Midbrain (tissue), 1 donor: ENCODE results near the gene PYROXD2.

Source experiments
- DNase-seq: peaks from one replicate; lab custom pipeline; 2025; lab: John Stamatoyannopoulos, UW

Gene PYROXD2

DNA sequence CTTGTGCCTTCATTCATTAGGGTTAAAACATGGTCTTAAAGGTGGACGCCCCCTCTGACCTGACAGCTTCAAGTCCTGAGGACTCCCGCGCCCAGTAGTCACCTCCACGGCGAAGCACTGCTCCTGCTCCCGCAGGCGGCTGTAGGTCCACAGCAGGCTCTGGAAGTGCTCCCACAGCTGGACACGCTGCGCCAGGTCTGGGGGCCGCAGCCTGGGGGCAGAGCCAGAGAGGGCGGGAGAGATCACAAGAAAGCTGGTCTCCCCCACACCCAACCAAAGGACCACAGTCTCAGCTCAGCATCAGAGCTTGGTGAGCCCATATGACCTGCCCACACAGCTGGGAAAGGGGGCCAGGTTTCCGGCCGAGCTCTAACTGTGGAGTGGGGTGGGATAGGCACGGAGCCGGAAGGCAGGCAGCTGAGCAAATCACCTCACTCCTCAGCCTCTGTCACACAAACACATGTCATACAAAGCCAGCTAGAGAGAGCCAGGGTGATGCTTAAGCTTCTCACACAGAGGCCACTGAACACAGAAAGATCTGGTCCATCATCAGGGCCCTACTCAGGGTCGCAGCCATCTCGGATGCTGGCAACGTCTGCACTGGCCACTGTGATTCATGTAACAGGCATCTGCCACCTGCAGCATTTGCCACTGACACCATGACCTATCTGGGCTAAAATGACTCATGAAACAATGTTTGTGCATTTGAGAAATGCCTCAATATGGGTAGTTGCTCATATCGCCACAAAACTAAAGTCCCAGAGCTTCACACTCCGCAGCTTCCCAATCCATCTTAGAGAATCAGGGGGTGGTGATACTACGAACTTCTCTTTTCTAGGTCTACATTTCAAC lies 19.1 kb upstream of the PYROXD2 start:
- no peak for DNase-seq

- no peak for DNase-seq
Measured at GRCh38 chr10:98433371-98433770, 18.4 kb upstream of the PYROXD2 start.

GRCh38 chr10:98432330-98432729 lies 17.3 kb upstream of the PYROXD2 start:
- no peak for DNase-seq

GRCh38 chr10:98431016-98431415 lies 16.0 kb upstream of the PYROXD2 start:
- DNase-seq = no peak

DNA sequence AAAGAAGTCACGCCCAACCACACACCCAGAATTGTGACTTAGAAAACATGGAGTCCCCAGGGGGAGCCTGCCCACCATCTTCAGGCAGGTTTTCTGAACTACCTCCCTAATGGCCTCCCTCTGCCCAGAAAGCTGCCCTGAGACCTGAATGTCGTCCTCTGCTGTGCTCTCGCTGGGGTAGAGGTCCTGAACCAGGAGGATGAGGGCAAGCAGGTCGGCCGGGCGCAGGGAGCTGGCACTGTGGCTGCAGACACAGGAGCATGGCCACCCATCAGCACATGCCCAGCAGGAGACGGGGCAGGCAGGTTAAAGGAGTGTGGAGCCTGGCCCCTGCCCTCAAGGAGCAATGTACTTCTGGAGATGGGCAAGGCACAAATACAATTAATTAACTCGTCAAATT lies 15.4 kb upstream of the PYROXD2 start:
- no peak for DNase-seq

DNA sequence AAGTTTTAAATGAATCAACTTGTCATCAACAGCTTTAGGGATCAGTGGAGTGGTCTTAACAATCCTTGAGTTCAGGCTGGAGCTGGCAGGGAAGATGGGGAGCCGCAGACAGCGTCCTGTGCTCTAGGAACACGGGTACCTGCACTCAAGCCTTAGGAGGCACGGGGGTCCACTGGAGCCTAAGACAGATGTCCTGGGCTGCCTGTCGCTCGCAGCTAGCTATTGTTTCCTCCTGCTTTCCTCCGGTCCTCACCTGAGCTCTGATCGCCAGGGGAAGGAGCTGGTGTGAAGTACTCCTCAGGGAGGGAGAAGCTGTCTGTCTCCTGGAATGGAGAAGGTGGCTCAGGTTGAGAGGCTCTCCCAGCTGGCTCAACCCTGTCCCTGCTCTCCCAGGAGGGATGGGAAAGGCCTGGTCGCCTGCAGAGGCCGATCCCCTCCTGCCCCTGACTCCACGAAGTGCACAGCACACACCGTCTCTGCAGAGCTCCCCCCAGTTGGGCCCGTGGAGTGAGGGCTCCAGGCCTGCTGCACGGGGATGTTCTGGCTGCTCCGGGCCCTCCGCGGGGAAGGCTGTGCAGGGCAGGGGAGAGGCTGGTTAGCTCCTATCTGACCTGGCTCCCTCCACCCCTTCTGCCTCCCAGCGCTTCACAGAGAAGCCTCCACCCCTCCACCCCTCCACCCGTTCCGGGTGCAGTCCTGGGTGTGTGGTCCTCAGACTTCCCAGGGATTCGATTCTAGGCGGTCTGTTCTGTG lies 14.5 kb upstream of the PYROXD2 start:
- DNase-seq = no peak

DNA sequence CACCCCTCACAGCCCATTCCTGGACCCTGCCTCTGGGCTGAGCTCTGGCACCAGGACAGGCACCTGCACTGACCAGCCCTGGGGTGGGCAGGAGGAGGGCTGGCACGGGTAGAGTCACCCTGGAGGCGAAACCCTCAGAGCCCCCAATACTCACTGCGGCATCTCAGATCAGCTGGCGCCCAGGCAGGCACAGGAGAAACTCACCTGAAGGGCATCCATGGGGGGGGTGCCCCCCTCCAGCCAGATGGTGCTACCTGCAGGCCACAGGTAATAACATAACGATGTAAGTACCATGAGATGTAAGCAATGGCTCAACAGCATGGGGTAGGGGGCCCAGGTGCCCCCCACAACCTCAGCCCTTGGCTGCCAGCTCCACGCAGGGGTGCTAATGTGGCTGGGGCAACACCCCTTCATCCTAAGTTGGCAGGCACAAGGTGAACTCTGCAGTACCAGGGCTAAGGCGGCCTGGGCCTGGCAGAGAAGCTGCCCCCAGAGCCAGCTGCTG lies 12.1 kb upstream of the PYROXD2 start:
- no peak for DNase-seq

GRCh38 chr10:98425511-98426352 lies 10.8 kb upstream of the PYROXD2 start:
- DNase-seq = peak; percentile 6

- DNase-seq = no peak
Measured at GRCh38 chr10:98424295-98425254, 9.6 kb upstream of the PYROXD2 start.

- no peak for DNase-seq
Measured at GRCh38 chr10:98423691-98424120, 8.7 kb upstream of the PYROXD2 start.

GRCh38 chr10:98422182-98422581 lies 7.2 kb upstream of the PYROXD2 start:
- no peak for DNase-seq

GRCh38 chr10:98420786-98421185 lies 5.8 kb upstream of the PYROXD2 start:
- DNase-seq = no peak

DNA sequence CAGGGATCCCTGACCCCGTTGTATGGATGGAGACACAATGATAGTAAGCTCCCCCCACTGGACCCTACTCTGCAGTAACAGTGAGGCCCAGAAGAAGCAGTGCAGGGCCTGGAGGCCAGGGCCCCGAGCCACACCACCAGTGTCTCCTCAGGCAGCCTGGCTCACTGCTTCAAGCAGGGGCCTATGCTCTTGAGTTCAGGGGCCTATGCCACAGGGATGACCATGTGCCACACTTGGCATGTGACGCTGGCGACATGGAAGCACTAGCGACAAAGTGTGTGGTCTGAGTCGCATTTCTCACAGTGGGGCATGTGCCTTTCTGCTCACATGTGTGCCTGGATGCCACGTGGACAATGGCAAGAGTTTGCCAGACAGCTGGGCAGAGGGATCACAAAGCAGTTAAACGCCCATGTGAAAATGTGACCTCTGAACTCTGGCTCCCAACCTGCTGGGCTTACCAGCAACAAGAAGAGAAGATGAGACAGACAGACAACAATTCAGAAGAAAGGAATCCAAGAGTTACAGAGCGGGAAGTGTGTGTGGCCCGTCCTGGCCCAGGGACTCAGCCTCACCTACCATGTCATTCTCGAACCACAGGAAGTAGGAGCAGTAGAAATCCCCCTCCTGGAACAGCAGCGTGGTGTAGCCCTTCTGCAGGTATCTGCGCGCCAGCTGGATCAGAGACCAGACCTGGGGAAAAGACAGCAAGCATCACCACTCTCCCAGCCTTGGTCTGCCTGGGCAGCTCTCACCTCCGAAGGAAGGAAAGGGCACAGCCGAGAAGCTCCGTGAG lies 4.7 kb upstream of the PYROXD2 start:
- no peak for DNase-seq

DNA sequence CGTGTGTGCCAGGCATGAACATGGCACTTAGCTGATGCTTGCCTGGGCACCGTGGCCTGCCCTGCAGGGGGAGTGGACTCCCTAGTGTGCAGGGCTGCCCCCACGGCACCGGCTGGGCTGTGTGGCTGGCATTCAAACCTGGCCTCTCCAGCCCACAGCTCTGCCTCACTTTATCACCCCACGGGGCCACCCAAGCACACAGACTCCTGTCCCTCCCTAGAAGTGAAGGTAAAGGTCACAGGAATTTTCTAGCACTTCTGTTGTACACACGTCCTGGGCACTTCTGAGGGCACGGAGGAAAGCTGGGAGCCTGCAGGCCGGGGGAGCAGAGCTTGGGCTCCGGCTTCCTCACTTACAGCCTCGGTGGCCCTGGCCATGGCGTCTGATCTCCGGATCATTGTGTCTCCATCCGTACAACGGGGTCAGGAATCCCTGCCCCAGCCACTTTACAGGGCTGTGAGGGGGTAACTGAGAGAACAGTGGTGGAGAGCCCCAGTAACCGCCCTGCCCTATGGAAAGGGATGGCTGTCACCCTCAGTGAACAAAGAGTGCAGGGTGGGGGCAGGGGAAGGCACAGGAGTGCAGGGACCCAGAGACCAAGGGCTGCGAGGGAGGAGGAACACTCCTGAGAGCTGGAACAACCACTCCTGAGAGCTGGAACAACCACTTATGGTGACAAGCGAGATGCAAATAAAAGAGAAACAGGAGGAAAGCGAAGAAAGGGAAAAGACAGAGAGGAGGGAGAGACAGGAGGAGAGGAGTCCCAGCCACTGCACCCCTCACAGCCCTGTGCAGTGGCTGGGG lies 3.9 kb upstream of the PYROXD2 start:
- no peak for DNase-seq

GRCh38 chr10:98417973-98418664 lies 3.1 kb upstream of the PYROXD2 start:
- DNase-seq = no peak

GRCh38 chr10:98417481-98417959 lies 2.5 kb upstream of the PYROXD2 start:
- no peak for DNase-seq

DNA sequence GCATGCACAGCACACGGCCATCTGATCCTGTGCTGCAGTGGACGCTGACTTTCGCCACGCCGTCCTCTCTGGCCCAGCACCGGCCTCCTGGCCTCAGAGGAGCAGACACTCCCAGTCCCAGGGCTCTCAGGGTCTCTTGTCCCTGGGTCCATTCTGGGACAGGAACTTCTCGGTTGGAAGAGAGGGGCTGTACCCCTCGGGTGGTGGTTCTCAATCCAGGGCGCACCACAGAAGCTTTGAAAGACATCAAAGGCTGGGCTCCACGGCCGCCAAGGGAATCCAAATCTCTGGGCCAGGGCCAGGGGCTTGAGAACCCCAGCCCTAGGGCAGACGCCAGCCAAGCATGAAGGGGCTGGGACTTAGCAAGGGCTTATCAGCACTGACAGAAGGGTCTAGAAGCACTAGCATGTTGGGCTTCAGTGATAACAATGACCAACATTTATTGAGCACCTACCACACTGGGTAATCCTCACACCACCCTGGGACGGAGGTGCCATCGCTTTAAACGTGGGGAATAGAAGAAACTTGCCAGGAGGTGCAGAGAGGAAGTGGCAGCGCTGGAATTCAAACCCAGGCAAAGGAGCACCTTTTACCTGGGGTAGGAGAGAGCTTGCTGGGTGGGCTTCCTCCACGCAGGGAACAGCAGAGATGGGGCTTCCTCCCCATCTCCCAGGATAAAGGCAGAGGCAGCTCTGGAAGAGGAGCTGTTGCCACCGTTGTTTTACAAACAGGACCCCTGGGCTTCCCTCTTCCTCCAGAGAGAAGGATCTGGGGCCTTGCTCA lies 1.8 kb upstream of the PYROXD2 start:
- DNase-seq = no peak

GRCh38 chr10:98415731-98416119 lies 743 bp upstream of the PYROXD2 start:
- no peak for DNase-seq
